ENCODE data around the gene BCL10.

Gene BCL10

DNA sequence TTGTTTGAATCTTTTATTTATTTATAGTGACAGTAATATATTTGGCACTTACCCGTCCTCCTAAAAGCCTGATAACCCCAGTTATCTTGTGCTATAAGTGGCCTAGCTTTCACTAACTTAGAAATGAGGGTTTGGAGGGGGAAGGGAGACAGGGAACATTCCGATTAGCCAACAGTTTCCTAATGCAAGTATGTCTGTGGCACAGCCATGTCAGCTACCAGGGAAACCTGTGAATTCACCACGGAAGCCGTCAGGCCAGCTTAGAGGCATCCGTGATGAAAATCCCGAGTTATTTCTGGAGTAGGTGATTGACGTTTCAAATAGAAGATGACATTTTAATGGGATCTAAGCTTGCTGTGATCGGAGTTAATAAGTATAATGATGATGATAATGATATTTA is 39.4 kb upstream of the BCL10 start:
- H3K4me3 ChIP-seq (ENCODE audit: low read depth, low read length), result no peak overlapping the region
- no peak for DNase-seq
- H3K36me3 ChIP-seq (replicated peaks), result peaks cover 10% of the 10 kb centered on the region
- H3K27ac ChIP-seq, result peak overlapping the region; percentile 19
- H3K27me3 ChIP-seq (replicated peaks), result no peaks in the 10 kb centered on the region
- TF ChIP-seq, protein P1, sequence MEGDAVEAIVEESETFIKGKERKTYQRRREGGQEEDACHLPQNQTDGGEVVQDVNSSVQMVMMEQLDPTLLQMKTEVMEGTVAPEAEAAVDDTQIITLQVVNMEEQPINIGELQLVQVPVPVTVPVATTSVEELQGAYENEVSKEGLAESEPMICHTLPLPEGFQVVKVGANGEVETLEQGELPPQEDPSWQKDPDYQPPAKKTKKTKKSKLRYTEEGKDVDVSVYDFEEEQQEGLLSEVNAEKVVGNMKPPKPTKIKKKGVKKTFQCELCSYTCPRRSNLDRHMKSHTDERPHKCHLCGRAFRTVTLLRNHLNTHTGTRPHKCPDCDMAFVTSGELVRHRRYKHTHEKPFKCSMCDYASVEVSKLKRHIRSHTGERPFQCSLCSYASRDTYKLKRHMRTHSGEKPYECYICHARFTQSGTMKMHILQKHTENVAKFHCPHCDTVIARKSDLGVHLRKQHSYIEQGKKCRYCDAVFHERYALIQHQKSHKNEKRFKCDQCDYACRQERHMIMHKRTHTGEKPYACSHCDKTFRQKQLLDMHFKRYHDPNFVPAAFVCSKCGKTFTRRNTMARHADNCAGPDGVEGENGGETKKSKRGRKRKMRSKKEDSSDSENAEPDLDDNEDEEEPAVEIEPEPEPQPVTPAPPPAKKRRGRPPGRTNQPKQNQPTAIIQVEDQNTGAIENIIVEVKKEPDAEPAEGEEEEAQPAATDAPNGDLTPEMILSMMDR (IDR thresholded peaks at IDR 0.05; ENCODE audit: low read depth, low read length, missing control alignments), result no peak
- in situ Hi-C loops (cut with HindIII; ENCODE audit: low pct_ligation_motif_present, low sequenced_read_pairs), result no loop called here

DNA sequence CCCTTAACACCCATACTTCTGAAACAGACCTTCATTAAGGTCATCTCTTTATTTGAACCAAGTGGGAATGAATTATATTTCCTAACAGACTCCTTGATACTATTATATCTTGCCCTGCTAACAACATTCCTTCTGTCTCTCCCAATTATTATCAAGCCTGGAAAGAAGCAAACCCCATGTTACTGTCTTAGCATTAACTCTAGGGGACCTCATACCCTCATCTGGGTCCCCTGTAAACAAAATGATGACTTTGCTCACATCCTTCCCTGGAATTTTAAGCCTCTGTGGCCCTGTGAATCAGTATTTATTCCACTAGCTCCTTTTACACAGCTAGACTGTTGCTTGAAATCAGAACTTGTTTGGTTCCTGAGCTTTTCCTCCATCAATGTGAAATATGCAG is 38.3 kb upstream of the BCL10 start:
- peak overlapping the region; percentile 62 for H3K27ac ChIP-seq
- in situ Hi-C loops (cut with HindIII; ENCODE audit: low pct_ligation_motif_present, low sequenced_read_pairs), result no loop called here
- no peaks in the 10 kb centered on the region for H3K27me3 ChIP-seq (replicated peaks)
- H3K4me3 ChIP-seq (ENCODE audit: low read depth, low read length), result no peak overlapping the region
- H3K36me3 ChIP-seq (replicated peaks), result peaks cover 2% of the 10 kb centered on the region
- TF ChIP-seq, protein P1 (IDR thresholded peaks at IDR 0.05; ENCODE audit: low read depth, low read length, missing control alignments), result no peak
- no peak for DNase-seq

DNA sequence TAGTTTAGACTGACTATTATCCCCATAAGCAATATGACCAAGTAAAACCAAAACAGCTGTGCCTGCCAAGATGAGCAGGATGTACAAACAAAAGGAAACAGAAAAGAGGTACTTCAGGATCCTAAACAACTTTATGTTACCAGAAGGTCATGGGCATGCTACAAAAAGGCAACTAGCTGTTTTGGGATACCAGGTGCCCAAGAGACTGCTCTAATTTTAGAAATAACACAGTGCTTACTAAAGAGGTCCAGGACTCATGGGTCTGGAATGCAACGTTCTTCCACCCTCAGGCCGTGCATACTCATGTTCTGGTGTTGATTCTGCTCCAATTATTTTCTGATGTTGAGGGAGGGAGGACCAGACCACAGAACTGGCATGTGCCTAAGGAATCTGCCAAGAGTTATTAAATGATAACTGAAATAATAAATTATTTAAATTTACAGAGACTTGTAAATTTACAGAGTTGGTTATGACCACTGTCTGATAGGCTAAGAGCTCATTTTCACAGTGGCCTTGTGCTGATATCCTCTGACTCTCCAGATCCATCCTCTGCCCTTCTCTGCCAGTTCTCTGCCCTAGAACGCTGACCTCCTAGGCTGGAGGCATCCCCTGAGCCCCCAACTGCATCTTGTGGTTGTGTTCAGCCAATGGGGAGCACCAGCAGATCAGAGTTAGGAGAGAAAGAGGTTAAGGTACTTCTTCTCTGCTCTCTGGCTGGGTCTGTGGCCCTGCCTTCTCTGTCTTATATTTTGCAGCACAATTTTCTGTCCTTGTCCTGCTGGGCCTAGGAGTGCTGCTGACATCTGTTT is 37.7 kb upstream of the BCL10 start:
- in situ Hi-C loops (cut with HindIII; ENCODE audit: low pct_ligation_motif_present, low sequenced_read_pairs), result no loop called here
- Histone ChIP-seq H3K27ac (peak overlapping the region; percentile 62), H3K27me3 (replicated peaks) (no peaks in the 10 kb centered on the region), H3K36me3 (replicated peaks) (no peaks in the 10 kb centered on the region), H3K4me3 (ENCODE audit: low read depth, low read length) (no peak overlapping the region)
- DNase-seq, result peak; percentile 85
- TF ChIP-seq, protein P1 (IDR thresholded peaks at IDR 0.05; ENCODE audit: low read depth, low read length, missing control alignments), result no peak

DNA sequence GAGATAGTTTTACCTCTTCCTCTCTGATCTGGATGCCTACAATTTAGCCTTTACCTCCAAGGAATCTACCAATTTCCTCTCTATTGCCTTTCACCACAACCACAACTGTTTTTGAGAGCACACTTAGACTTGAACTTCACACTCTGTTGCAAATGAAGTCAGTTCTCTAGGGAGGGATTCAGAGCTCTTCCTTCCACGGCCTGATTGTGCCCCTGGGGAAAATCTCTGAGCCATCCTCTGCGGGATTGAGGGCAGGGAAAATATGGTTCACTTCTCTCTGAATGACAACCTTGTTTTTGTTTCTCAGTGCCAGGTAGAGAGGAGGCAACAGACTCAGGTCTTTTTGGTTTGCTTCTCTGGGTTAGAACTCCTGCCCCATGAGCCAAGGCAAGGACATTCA is 35.4 kb upstream of the BCL10 start:
- no peak overlapping the region for H3K4me3 ChIP-seq (ENCODE audit: low read depth, low read length)
- H3K36me3 ChIP-seq (replicated peaks), result no peaks in the 10 kb centered on the region
- H3K27me3 ChIP-seq (replicated peaks), result no peaks in the 10 kb centered on the region
- DNase-seq, result no peak
- in situ Hi-C loops (cut with HindIII; ENCODE audit: low pct_ligation_motif_present, low sequenced_read_pairs), result no loop called here
- no peak overlapping the region for H3K27ac ChIP-seq
- TF ChIP-seq, protein P1 (IDR thresholded peaks at IDR 0.05; ENCODE audit: low read depth, low read length, missing control alignments), result no peak

DNA sequence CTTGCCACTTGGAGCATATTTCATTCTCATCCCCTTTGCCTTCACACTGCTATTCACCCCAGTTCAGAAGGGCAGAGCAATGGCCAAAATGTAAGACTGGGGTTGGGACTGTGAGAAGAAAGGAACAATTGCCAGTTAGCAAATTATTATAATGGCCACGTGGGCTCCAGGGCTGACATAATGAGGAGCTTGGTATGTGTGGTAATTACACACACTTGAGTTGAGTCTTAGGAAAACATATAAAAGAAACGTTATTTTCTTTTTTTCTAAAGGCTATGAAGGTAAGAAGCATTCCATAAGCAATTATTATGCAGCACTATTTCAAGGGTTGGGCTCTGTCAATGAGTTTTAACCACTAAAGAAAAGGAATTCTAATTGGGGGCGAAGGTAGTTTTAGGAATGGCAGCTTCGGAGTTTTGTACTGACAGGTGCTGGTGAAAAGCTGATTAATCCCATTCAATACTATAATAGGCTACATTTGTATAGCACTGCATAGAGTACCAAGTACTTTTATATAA is 32.5 kb upstream of the BCL10 start:
- H3K27ac ChIP-seq, result no peak overlapping the region
- in situ Hi-C loops (cut with HindIII; ENCODE audit: low pct_ligation_motif_present, low sequenced_read_pairs), result no loop called here

More for the DNA sequence above, 32.5 kb upstream of the BCL10 start:
- Histone ChIP-seq H3K27me3 (replicated peaks) (no peaks in the 10 kb centered on the region), H3K4me3 (ENCODE audit: low read depth, low read length) (no peak overlapping the region), H3K36me3 (replicated peaks) (no peaks in the 10 kb centered on the region)
- no peak for DNase-seq
- TF ChIP-seq, protein P1 (IDR thresholded peaks at IDR 0.05; ENCODE audit: low read depth, low read length, missing control alignments), result no peak
